WTC11 (cell line): Measurements from ENCODE around the gene SEC24C.

Source experiments
- NR1H2 ChIP-seq: sonication (generic); formaldehyde crosslinking; IDR thresholded peaks from 2 replicates; pipeline ENCODE4 v1.9.0; 2021; ENCODE audit warnings: mild to moderate bottlenecking, moderate library complexity, missing genetic modification reagents
- NR2C2 ChIP-seq: sonication (generic); formaldehyde crosslinking; IDR thresholded peaks from 2 replicates; pipeline ENCODE4 v1.8.0; 2022; ENCODE audit warnings: mild to moderate bottlenecking, missing genetic modification reagents
- ZNF121 ChIP-seq: sonication (generic); formaldehyde crosslinking; IDR thresholded peaks from 2 replicates; pipeline ENCODE4 v1.8.0; 2023; ENCODE audit warnings: missing genetic modification reagents
- TF ChIP-seq, protein P1 (sequence below): fragments of 200-600 bp; IDR thresholded peaks from 2 replicates; pipeline ENCODE4 v1.8.0; 2022; ENCODE audit warnings: antibody characterized with exemption

DNA sequence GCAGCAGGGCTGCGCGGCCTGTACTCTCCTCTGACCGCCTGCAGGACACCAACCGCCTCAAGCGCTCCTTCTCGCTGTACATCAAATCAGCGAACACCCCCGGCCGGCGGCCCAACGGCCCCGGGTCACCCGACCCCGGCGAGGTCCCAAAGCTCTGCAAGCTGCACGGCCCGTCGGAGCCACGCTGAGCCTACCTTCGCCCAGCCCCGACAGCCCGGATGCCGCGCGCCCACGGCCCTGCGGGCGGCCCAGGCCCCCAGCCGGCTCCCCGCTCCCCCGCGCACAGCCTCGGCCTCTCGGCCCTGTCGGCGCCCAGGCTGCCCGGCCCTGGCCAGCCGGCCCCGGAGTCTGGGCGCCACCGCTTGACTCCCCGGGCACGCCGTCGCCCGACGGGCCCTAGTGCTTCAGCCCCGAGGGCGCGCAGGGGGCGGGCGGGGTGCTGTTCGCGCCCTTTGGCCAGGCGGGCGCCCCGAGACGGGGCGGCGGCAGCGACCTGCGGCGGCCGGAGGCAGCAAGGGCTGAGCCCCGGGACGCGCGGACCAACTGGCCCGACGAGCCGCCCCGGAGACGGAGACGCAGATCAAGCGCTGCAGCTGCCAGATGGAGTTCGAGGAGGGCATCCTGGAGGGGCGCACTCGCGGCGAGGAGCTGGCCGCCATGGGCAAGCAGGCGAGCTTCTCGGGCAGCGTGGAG, 11.1 kb upstream of the SEC24C start:
- TF ChIP-seq NR2C2 (CRISPR knock-in tag) (no peak), ZNF121 (CRISPR knock-in tag) (no peak), NR1H2 (no peak)
- TF ChIP-seq, protein P1, sequence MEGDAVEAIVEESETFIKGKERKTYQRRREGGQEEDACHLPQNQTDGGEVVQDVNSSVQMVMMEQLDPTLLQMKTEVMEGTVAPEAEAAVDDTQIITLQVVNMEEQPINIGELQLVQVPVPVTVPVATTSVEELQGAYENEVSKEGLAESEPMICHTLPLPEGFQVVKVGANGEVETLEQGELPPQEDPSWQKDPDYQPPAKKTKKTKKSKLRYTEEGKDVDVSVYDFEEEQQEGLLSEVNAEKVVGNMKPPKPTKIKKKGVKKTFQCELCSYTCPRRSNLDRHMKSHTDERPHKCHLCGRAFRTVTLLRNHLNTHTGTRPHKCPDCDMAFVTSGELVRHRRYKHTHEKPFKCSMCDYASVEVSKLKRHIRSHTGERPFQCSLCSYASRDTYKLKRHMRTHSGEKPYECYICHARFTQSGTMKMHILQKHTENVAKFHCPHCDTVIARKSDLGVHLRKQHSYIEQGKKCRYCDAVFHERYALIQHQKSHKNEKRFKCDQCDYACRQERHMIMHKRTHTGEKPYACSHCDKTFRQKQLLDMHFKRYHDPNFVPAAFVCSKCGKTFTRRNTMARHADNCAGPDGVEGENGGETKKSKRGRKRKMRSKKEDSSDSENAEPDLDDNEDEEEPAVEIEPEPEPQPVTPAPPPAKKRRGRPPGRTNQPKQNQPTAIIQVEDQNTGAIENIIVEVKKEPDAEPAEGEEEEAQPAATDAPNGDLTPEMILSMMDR = no peak
